ENCODE data around the gene THAP4.

THAP4 gene

DNA sequence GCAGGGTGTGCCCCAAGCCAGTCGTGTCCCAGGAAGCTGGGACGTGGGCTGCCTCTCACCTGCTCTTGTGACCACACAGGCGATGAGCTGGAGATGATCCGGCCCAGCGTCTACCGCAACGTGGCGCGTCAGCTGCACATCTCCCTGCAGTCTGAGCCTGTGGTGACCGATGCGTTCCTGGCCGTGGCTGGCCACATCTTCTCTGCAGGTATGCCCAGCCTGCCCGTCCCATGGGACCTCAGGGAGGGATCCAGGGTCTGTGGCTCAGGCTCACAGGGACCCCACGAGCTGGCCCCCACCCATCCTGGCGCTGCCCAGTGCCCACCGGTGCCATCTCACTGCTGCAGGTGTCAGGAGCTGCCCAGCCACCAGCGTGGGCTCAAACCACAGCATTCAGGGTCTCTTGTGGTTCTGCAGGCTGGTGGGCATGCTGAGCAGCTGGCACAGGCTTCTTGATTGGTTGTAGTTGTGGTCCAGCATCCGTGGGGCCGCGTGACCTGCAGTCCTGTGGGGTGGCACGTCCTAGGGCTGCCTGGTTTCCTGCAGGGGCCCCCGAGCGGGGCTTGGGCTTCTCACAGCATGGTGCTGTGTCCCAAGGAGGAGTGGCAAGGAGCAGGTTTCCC lies 74.6 kb downstream of the THAP4 start:
- DNase-seq = no peak

DNA sequence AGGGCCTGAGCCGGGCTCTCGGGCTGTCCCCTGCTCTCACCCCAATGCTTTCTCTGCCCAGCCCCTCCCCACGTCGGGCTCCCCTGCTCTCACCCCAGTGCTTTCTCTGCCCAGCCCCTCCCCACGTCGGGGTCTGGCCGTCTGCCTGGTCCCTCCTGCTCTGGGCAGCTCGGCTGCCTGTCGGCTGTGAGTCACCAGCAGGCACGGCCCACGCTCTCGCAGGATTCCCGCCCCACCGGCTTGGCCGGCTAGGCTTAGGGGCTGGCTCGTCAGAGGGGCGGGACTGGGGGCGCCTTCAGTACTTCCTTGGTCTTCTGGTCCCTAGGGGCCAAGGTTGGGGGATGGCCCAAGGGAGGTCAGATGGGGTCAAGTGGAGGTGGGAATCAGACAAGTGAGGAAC lies 75.1 kb downstream of the THAP4 start:
- no peak for DNase-seq

DNA sequence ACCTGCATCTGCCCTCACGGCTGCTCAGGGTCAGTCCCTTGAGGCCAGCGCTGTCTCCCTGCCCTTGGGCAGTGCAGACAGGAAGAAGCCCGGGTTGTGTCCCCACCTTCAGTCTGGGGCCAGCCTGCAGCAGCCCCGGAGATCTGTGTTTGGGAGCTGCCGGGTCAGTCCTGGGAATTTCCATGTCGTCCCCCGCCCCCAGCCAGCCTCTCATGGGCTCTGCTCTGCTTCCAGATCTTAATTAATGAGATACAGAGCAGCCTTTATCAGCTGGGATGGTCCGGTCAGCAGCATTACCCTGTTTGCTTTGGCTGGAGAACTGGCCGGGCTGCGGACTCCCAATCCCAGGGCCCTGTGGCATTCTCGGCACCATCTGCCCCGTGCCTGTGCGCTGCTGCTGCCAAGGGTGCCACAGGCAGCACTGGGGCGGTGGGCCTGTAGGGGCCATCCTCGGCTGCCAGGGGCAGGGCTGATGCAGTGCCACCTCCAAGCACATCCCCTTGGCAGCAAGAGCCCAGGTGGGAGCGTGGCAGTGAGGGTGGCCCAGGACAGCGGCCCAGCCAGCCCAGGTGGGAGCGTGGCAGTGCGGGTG lies 76.0 kb downstream of the THAP4 start:
- no peak for DNase-seq

DNA sequence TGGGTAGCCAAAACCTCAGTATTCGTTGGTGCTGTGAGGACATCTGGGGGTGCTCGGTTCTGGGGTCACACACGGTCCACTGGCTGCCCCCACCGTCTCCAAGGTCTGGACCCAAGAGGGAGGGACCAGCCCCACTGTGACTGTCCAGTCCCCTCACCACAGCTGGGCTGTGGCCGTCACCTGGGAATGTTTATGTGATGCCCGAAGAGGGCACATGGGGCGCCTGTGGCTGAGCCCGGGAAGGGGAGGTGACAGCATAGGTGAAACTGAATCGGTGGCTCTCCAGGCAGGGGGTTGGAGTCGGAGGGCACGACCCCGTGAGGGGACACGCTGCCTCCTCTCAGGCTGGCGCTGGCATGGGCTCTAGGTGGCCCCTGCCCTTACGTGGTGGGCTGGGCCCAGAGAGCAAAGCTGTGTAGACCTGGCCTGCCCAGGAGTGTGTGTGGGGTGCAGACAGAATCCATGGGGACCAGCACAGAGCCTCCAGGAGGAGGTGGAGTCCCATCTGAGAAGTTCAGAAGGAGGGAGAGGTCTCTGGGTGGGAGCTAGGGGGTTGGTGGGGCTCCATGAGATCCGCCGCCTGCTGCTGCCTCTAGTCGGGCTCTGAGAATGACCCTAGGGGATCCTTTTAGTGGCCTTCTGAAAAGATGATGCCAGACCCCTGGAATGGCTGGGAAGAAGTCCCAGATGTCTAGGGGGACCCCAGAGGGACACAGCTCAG lies 76.6 kb downstream of the THAP4 start:
- DNase-seq = no peak

DNA sequence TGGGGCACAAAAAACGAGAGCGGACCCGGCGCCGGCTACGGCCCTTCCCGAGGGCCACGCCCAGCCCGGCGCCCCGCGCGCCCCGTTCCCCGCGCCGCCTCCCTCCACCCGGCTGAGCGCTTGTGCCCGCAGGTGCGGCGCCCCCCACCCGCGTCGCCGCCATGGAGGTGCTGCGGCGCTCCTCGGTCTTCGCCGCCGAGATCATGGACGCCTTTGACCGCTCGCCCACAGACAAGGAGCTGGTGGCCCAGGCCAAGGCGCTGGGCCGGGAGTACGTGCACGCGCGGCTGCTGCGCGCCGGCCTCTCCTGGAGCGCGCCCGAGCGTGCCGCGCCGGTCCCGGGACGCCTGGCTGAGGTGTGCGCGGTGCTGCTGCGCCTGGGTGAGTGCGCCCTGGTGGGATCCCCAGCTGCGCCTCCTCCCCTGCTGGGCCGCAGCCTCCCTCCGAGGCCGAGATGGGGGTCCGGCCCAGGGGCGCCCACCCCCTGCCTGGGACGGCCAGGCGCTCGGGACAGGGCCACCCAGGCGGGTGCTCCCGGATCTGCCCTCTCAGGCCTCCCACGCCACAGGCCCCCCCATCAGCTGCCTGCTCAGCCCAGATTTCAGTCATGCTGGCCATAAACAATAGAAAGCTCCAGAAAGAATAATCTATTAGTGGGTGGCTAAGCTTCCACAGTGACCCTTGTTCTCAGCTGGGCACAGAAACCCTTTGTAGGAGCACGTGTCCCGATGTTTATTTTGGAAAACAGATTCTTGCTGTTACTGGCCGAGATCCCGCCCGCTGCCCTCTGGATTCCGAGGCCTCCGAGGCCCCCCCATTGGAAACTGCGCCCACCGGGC lies 77.4 kb downstream of the THAP4 start:
- DNase-seq = no peak

DNA sequence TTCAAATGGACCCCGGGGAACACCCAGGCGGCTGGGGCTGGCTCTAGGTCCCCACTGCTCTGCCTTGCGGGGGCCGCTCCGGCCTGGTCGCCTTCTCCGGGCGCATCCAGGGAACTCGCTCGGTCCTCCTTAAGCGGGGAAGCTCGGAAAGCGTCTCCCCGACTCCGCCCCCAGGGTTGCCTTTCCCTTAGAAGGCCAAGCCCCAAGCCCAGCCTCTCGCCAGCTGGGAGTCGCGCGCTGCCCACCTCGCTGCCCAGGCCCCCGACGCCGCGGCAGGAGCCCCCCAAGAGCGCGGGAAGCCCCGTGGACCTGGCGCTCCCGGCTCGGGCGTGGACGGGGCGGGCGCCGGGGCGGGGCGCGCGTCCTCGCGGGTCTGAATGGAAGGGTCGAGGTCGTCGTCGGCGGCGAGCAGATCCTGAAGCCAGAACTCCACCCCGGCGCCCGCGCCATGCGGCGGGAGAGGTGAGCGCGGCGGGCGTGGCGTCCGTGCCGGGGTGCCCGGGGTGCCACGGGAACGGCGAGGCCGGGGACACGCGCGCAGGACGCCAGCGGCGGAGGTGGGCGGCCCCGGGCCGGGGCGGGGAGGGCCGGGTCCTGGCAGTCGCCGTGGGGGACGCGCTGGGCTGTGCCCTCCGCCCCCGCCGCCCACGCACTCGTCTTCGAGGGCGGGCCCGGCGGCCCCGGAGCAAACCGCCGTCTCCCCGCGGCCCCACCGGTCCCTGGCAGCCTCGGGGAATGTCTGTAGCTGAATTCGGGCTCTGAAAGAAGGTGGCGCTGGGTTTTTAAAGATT lies 78.2 kb downstream of the THAP4 start, which contains the start of gene BOK:
Gene BOK (plus strand): TSS at position 214 of the 791 bp plus-strand sequence. CDS start 739 bp downstream, outside the sequence.
- DNase-seq = no peak

DNA sequence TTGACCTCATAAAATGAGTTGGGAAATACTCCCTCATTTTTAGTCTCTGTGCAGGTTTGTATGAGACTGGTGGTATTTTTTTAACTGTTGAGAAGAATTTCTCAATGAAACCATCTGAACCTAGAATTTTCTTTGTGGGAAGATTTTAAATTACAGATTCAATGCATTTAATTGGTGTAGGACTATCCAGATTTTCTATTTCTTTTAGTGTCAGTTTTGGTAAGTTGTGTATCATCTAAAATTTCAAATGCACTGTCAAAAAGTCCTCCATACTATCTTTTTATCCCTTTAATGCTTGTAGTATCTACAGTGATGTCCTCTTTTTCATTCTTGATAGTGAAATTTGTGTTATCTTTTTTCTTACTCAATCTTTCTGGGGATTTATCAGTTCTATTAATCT lies 80.2 kb downstream of the THAP4 start:
- DNase-seq = no peak

DNA sequence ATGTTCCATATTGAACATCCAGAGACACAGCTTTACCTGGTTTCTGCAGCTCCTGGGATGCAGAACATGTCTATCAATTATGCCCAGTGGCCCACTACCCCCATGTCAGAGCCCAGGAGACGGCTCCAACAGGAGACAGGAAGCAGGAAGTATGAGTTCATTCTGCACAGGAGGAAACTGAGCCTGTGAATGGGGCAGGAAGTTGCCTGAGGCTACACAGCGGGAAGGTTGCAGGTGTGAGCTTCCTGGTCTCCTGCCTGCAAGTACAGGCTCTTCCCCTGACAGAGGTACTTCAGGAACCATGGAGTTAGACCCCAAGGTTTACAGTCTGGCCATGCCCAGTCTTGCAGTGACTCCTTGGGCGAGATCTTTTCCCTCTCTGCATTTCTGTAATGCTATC lies 81.2 kb downstream of the THAP4 start:
- no peak for DNase-seq

DNA sequence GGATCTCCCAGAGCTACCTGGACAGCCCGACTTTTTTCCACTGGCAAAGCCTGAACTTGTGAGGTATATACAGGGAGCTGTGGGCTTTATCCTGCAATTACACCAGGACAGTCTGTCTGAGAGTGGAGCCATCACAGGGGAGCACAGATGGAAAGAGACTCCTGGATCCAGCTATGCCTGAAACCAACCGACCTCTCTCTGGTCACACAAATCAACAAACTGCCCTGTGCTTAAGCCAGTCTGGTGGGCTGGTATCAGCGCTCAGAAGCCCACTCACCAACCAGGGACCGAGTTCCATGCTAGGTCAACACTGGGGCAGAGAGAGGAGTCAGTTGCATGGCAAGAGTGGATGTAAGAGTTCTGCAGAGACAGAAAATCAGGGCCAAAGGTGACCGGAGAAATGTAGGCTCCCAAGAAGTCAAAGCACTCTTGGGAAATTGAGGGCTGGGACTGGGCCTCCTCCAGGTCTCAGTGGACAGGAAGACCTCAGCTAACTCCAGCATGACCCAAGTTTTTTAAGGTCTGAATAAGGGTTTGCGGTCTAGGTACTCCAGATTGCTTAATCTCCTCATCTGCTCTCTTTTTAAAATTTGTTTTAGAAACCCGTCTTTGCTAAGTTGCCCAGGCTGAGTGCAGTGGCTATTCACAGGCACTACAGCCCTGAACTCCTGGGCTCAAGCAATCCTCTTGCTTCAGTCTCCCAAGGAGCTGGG lies 82.2 kb downstream of the THAP4 start:
- no peak for DNase-seq

DNA sequence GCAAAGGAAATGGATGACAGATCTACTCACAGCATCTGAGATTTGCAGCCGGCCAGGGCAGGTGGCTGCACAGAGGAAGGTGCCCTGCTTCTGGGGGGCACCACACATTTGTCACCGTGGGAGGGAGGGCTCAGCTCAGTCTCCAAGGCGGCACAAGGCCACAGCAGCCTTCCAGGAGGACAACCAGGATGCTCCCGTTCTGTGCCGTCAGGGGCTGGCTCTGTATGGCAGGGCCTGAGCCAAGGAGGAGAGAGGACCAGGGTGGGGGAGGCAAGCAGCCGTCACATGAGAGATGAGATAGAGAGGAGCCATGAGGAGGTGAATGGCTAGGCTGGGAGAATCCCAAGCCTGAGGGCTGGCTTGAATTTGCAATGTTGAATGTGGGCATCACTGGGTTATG lies 83.0 kb downstream of the THAP4 start:
- no peak for DNase-seq

DNA sequence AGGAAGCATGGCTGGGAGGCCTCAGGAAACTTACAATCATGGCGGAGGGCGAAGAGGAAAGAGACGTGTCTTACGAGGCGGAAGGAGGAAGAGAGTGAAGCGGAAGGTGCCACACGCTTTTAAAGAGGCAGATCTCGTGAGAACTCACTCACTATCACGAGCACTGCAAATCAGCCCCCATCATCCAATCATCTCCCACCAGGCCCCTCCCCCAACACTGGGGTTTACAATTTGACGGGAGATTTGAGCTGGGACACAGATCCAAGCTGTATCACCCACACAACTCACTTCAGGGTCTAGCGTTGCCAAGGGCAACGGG lies 83.5 kb downstream of the THAP4 start:
- DNase-seq = no peak

DNA sequence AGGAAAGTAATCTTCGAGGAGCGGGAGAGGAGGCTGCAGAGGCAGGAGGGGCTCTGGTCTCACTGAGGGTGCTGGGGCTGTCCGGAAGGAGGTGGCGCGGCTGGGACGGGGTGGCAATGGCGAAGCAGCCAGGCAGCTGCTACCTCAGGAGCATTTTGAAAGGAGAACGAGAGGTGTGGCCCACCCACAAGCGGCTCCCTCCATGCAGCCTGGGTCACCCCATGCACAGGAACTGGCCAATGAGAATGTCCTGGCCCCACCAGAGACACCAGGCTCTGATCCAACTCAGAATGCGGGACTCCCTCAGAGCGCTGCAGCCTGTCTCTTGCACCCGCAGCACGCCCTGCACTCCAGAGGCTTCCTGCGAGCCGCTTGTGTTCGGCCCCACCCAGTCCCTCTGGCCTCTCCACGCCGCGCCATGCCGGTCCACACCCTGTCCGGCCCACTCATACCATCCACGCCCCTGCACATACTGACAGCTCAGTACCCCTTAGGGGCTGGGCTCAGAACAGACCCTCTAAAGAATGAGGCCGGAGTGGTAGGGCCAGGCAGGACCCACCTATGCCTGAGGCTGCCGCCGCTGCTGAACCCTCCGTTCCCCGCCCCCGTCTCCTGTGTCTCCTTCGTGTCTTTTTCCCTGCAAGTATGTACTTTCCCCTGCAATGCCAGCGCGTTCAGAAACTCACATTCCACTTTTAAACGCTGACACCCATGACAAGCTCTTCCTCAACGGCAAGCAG lies 84.8 kb downstream of the THAP4 start:
- no peak for DNase-seq

DNA sequence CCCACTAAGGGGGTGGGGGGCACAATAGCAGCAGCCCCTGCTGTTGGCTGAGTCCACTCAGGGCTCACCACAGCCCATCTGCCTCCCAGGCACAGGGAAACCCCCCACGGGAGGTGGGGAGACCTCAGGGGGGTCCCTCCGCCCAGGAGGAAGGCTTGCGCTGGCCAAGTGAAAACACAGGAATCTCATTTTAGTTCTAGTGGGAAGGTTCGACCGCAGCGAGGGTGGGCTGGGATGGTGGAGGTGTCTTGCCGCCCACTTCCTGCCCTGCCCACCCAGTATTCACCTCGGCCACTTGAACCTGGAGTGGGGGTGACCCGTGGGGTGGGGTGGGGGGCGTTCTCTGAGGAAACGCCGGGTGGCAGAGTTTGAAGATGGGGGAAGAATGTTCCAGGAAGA lies 85.4 kb downstream of the THAP4 start:
- no peak for DNase-seq

DNA sequence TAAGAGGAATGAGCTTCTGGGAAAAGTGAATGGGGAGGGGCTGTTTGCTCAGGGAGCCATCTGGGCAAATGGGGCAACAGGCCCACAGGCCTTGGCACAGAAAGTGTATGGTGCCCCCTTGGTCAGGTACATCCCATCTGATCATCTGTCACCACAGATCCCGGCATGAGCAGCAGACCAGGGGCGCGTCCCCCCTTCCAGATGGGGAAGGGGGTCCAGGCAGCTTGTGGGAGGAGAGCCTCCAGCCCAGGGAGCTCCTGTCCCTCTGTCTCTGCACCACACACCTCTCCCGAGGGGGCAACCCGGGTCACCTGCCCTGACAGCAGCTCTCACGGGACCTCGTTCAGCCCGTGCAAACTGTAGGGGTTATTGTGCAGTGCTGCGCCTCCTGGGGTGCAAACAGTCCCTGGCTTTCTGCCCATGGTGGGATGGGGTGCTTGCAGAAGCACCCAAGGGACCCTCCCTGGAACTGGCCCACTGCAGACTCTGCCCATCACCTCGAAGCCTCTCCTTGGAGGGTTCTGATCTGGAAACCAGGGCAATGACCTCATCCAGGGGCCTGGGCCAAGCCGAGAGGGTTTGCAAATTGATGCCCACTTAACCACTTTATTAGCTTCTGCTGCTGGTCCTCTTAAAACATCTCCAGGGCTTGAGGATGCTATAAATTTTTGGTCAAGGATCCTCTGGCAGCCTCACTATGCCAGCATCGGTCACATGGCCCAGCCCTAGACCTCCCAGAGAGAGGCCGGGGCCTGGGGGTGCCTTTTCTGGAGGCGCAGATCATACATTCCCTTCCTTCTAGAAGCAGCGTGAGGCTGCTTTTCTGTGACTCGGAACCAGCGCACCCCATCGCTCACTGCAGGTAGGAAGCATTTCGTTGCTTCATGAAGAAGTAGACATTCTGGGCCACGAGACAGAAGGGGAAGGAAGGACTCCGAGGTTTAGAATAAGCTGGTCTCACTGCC lies 86.1 kb downstream of the THAP4 start:
- no peak for DNase-seq

DNA sequence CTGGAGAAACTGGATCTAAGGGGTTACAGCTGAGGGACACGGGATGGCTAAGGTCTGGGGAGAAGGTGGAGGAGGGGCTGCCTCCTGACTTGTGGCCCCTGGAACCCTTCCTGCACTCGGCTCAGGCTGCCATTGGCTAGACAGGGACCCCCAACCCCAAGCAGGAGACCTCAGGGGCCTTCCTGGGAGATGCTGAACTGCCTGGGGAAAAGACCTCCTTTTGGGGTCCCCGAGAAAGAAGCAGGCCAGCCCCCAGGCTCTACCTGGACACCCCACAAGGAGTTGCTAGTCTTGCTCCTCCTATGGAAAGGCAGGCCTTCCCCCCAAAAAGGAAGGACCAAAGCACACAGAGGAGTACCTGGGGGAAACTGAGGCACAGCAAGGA lies 88.5 kb downstream of the THAP4 start:
- no peak for DNase-seq

DNA sequence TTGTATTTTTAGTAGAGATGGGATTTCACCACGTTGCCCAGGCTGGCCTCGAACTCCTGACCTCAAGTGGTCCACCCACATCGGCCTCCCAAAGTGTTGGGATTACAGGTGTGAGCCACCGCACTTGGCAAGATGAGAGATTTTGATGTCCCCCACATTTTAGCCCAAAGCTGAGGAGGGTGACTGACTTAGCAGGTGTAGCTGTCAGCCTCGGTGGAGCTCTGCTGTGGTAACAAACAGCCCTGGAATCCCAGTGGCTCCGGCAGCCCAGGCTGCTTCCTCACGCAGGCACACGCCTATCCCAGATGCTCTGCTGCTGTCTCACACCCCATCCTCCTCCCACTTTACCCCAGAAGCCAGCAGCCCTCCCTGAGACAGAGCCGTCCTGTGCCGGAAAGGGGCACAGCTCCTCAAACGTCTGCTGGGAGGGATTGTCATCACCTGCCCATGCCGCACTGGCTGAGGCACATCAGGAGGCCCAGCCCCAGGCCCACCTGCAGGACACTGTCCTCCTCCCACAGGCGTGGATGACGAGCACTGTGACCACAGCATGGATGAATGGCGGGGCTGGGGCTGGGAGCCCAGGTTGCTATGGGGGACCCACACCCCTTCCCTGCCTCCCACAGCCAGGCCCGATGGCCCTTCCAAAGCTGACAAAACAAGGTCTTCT lies 89.0 kb downstream of the THAP4 start:
- DNase-seq = no peak

DNA sequence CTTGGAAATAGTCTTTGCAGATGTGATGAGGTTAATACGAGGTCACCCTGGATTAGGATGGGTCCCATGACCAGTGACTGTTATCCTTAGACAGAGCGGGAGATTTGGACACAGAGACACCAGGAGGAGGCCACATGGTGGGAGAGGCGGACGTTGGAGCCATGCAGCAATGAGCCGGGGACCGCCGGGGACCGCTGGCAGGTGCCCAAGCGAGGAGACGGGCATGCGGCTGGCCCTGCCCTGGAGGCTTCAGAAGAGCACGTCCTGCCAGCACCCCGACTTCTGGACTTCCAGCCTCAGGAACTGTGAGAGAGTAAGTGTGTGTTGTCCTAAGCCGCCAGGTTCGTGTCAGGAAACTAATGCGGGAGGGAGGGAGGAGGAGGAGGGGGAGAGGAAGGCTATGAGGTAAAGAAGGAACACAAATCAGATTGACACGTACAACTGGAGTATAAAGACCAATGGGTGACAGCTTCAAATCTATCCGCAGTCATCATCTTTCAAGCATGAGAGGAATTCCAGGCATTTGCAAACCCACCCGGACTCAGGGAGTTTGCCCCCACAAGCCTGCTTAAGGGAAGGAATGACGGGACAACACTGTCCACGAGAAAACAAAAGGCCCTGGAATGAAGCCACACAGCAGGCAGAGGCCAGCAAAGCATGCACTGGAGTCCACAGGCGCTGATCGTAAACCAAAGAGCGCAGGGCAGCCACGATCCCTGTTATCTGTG lies 90.0 kb downstream of the THAP4 start:
- no peak for DNase-seq

DNA sequence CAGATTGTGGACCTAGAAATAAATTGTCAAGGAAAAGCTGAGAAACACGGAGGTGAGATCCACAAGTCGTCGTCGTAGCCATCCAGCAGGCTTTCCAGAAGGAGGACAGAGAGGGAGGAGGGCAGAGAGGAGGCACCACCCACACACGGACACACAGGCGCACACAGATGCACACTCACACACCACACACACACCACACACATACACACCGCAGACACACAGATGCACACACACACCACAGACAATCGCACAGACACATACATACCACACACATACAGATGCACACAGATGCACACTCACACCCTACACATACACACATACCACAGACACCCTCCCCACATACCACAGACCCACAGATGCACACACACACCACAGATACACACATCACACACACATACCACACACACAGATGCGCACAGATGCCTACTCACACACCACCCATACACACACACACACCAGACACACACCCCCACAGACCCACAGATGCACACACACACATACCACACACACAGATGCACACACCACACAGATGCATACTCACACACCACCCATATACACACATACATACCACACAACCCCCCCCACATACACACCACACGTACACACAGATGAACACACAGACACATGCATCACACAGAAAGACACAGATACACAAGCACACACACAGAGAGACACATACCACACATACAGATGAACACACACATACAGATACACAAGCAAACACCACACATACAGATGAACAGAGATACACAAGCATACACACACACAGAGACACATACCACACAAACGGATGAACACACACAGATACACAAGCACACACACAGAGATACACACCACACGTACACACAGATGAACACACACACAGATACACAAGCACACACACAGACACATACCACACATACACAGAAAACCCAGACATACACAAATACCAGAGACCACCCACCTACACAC lies 91.2 kb downstream of the THAP4 start:
- no peak for DNase-seq
